Testis (tissue), 3 donors: ENCODE measurements around the gene DDX54. TPM values are rescaled to one million over a fixed set of nuclear protein-coding genes. Genes with fewer than 3 reads are reported as not detected.
A peak's percentile ranks its signal among the peaks of the same experiment; 100 is the strongest.

ENCODE experiments used
- DNase-seq: peaks from one replicate; pipeline ENCODE4 v3.0.0-alpha.2; 2019
- H3K27ac ChIP-seq, 2 donors: fragments of 200-600 bp; sonication (generic); one replicate each; pipeline ENCODE4 v1.5.1; 2019
- H3K27me3 ChIP-seq: fragments of 200-600 bp; sonication (generic); one replicate; pipeline ENCODE4 v1.5.1; 2019
- H3K36me3 ChIP-seq: fragments of 200-600 bp; sonication (generic); one replicate; pipeline ENCODE4 v1.5.1; 2017; ENCODE audit warnings: low read depth; ENCODE audit errors: missing control alignments
- H3K4me1 ChIP-seq: fragments of 200-600 bp; sonication (generic); one replicate; pipeline ENCODE4 v1.5.1; 2019
- H3K4me3 ChIP-seq, 2 donors: fragments of 200-600 bp; sonication (generic); one replicate each; pipeline ENCODE4 v1.5.1; 2017 to 2019
- H3K9me3 ChIP-seq: fragments of 200-600 bp; sonication (generic); one replicate; pipeline ENCODE4 v1.5.1; 2017
- CTCF ChIP-seq, 3 experiments: fragments of 450-650 bp in 2 of 3; fragments of 200-600 bp in 1 of 3; sonication (generic) in 1 of 3; IDR thresholded peaks; one replicate each; pipeline ENCODE4 v1.5.1; 2016 to 2019; ENCODE audit warnings: antibody characterized with exemption in 3 of 3, mild to moderate bottlenecking in 2 of 3, moderate library complexity in 1 of 3
- POLR2A ChIP-seq: fragments of 450-650 bp; IDR thresholded peaks from one replicate; pipeline ENCODE4 v1.6.1; 2017; ENCODE audit warnings: antibody characterized with exemption, mild to moderate bottlenecking, moderate library complexity
- WGBS, 2 donors: methylation state at CpG; one replicate each; pipeline ENCODE4 v1.1.5; 2018; 5-methylcytosine and 5-hydroxymethylcytosine counted together
- intact Hi-C: fragments of 100-400 bp; cut with DNase I; formaldehyde crosslinking; loops from one replicate; pipeline ENCODE4 v1.15.1; 2023; ENCODE audit warnings: low total_unique reads
- polyA plus RNA-seq: library from polyadenylated mRNA; stranded (reverse); fragments of 350-450 nt; fragmentation: Illumina TruSeq; extraction: RNeasy Lipid Tissue Mini Kit (QIAGEN cat#74804); gene quantifications from one replicate; pipeline ENCODE4 v1.2.3, GENCODE V29; 2014; ENCODE audit warnings: low read depth, low replicate concordance; ENCODE audit not compliant: insufficient read depth
- total RNA-seq, 2 donors: library from RNA; depleted of rRNA; stranded (reverse); fragments of >200 nt; gene quantifications; one replicate each; pipeline ENCODE4 v1.2.3, GENCODE V29; 2016

DDX54 gene
- total and polyA plus RNA-seq, 3 donors from 2014 or later: 40.3 to 63.6 (median 62.4) TPM

- 8 to 10% methylated on average over 12 of the region's 12 CpGs for WGBS, 2 donors
- no peak for TF ChIP-seq POLR2A
- no peak for TF ChIP-seq CTCF (IDR thresholded peaks at IDR 0.05)
- DNase-seq: no peak
- Histone ChIP-seq H3K27me3 (no peaks in the 10 kb centered on the region), H3K27ac (peak overlapping the region; percentile 71 to 78), H3K9me3 (no peaks in the 10 kb centered on the region), H3K36me3 (no peaks in the 10 kb centered on the region), H3K4me3 (peak overlapping the region; percentile 72 to 84), H3K4me1 (peaks cover 31% of the 10 kb centered on the region)
- intact Hi-C loops: no loop called here
Observed at GRCh38 chr12:113221997-113222729, 36.9 kb upstream of the DDX54 start.

GRCh38 chr12:113221181-113221996, 36.1 kb upstream of the DDX54 start, which contains the start of gene TPCN1:
Gene TPCN1, plus strand, starts transcription at chr12:113221464. Its CDS starts 5,389 bp downstream, at chr12:113226853.
- H3K4me3 ChIP-seq: peak within 1 kb of the TSS; percentile 72 to 84
- no peaks in the 10 kb centered on the region for H3K9me3 ChIP-seq
- H3K4me1 ChIP-seq: peaks cover 25% of the 10 kb centered on the region
- H3K27me3 ChIP-seq: no peaks in the 10 kb centered on the region
- peak within 1 kb of the TSS; percentile 71 to 78 for H3K27ac ChIP-seq
- TF ChIP-seq POLR2A: peak; percentile 80
- peak in 1 of 3 experiments; percentile 31 for TF ChIP-seq CTCF (IDR thresholded peaks at IDR 0.05)
- intact Hi-C loops: no loop called here
- peak; percentile 100 for DNase-seq
- WGBS, 2 donors: 0% methylated on average over 31 to 68 of the region's 68 CpGs
- no peaks in the 10 kb centered on the region for H3K36me3 ChIP-seq

- Histone ChIP-seq H3K4me1 (peaks cover 25% of the 10 kb centered on the region), H3K4me3 (peak overlapping the region; percentile 58 to 84), H3K27me3 (no peaks in the 10 kb centered on the region), H3K27ac (peak overlapping the region; percentile 28 to 62), H3K36me3 (no peaks in the 10 kb centered on the region), H3K9me3 (no peaks in the 10 kb centered on the region)
- TF ChIP-seq POLR2A: no peak
- no peak for TF ChIP-seq CTCF (IDR thresholded peaks at IDR 0.05)
- no peak for DNase-seq
- intact Hi-C loops: no loop called here
- 0% methylated on average over 18 to 23 of the region's 23 CpGs for WGBS, 2 donors
Observed at GRCh38 chr12:113220593-113221180, 35.4 kb upstream of the DDX54 start.

GRCh38 chr12:113216027-113216426, 30.7 kb upstream of the DDX54 start:
- TF ChIP-seq CTCF (IDR thresholded peaks at IDR 0.05) (no peak), POLR2A (no peak)
- no peak overlapping the region for H3K27ac ChIP-seq
- WGBS, 2 donors: 50 to 58% methylated on average over 2 of the region's 2 CpGs
- H3K4me1 ChIP-seq: peaks cover 3% of the 10 kb centered on the region
- intact Hi-C loops: no loop called here
- H3K4me3 ChIP-seq: no peak overlapping the region
- no peaks in the 10 kb centered on the region for H3K36me3 ChIP-seq
- no peaks in the 10 kb centered on the region for H3K9me3 ChIP-seq
- no peaks in the 10 kb centered on the region for H3K27me3 ChIP-seq
- DNase-seq: no peak
